ENCODE results near the gene CEACAM7. TPM values are rescaled to one million over a fixed set of nuclear protein-coding genes. Genes with fewer than 3 reads are reported as not detected.

Gene CEACAM7
- total RNA-seq, 2 donors from 2014 or later: not detected

- H3K9me3 Mint-ChIP-seq: peaks cover 81% of the 10 kb centered on the region
- H3K27ac Mint-ChIP-seq: no peak overlapping the region
Observed at GRCh38 chr19:41734156-41734555, 46.1 kb upstream of the CEACAM7 start.

DNA sequence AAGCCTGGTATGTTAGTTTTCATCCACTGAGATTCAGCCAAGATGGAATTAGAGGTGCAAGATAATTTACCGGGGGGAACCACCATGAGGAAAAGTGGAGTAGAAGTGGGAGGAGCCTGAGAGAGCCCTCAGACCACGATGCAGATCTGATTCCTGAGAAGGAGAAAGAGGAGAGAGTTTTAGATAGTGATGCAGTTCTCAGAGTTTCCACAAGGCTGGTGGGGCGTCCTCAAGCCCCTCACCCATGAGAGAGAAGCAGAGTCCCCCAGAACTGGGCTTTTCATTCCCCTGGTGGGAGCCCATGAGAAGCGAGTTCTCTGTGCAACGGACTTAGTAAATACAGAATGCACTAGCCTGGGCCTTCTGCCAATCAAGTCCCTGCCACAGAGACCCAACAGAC, 38.4 kb upstream of the CEACAM7 start:
- H3K4me1 Mint-ChIP-seq: no peaks in the 10 kb centered on the region
- peak; percentile 10 for TF ChIP-seq CTCF (conservative IDR thresholded peaks at IDR 0.05)
- Histone ChIP-seq H3K4me3 (ENCODE audit: low read length) (no peak overlapping the region), H3K27ac (ENCODE audit: low read depth, low read length) (no peak overlapping the region), H3K27me3 (ENCODE audit: control insufficient read depth, insufficient read depth, low read length, poor library complexity, severe bottlenecking) (peaks cover 7% of the 10 kb centered on the region), H3K36me3 (ENCODE audit: control insufficient read depth, insufficient read depth, low read length) (no peaks in the 10 kb centered on the region), H3K9ac (ENCODE audit: extremely low read depth, low read length, poor library complexity, severe bottlenecking) (no peak overlapping the region), H3K9me3 (ENCODE audit: control insufficient read depth, low read length) (no peaks in the 10 kb centered on the region), H3K4me1 (ENCODE audit: control insufficient read depth, insufficient read depth, low read length) (no peaks in the 10 kb centered on the region)
- DNase-seq: peak; percentile 50
- H3K4me3 Mint-ChIP-seq: no peak overlapping the region
- WGBS, 2 experiments (ENCODE audit: insufficient coverage in 1 of 2, insufficient read length in 1 of 2): 45 to 79% methylated on average over 3 to 5 of the region's 5 CpGs
- H3K27me3 Mint-ChIP-seq (ENCODE audit: insufficient read depth): no peaks in the 10 kb centered on the region
- H3K27ac Mint-ChIP-seq: no peak overlapping the region
- H3K9me3 Mint-ChIP-seq: peaks cover 77% of the 10 kb centered on the region
- H3K36me3 Mint-ChIP-seq (ENCODE audit: low read depth): no peaks in the 10 kb centered on the region

More at GRCh38 chr19:41734156-41734555, 46.1 kb upstream of the CEACAM7 start:
- no peak overlapping the region for H3K4me3 Mint-ChIP-seq
- H3K4me1 Mint-ChIP-seq: no peaks in the 10 kb centered on the region
- Histone ChIP-seq H3K4me3 (ENCODE audit: low read length) (no peak overlapping the region), H3K27me3 (ENCODE audit: control insufficient read depth, insufficient read depth, low read length, poor library complexity, severe bottlenecking) (peaks cover 7% of the 10 kb centered on the region), H3K27ac (ENCODE audit: low read depth, low read length) (no peak overlapping the region), H3K36me3 (ENCODE audit: control insufficient read depth, insufficient read depth, low read length) (no peaks in the 10 kb centered on the region), H3K4me1 (ENCODE audit: control insufficient read depth, insufficient read depth, low read length) (peaks cover 3% of the 10 kb centered on the region), H3K9me3 (ENCODE audit: control insufficient read depth, low read length) (no peaks in the 10 kb centered on the region), H3K9ac (ENCODE audit: extremely low read depth, low read length, poor library complexity, severe bottlenecking) (no peak overlapping the region)
- no peak for DNase-seq
- no peaks in the 10 kb centered on the region for H3K36me3 Mint-ChIP-seq (ENCODE audit: low read depth)
- no peak for TF ChIP-seq CTCF (conservative IDR thresholded peaks at IDR 0.05)
- H3K27me3 Mint-ChIP-seq (ENCODE audit: insufficient read depth): peaks cover 1% of the 10 kb centered on the region
- WGBS, 2 experiments (ENCODE audit: insufficient coverage in 1 of 2, insufficient read length in 1 of 2): 61 to 81% methylated on average over 2 to 4 of the region's 4 CpGs

GRCh38 chr19:41720103-41720502, 32.0 kb upstream of the CEACAM7 start:
- Mint-ChIP-seq H3K9me3 (peaks cover 85% of the 10 kb centered on the region), H3K27ac (no peak overlapping the region), H3K4me1 (no peaks in the 10 kb centered on the region), H3K4me3 (no peak overlapping the region), H3K36me3 (ENCODE audit: low read depth) (peaks cover 2% of the 10 kb centered on the region), H3K27me3 (ENCODE audit: insufficient read depth) (no peaks in the 10 kb centered on the region)
- no peaks in the 10 kb centered on the region for H3K36me3 ChIP-seq (ENCODE audit: control insufficient read depth, insufficient read depth, low read length)
- no peaks in the 10 kb centered on the region for H3K9me3 ChIP-seq (ENCODE audit: control insufficient read depth, low read length)
- WGBS, 2 experiments (ENCODE audit: insufficient coverage in 1 of 2, insufficient read length in 1 of 2): 81 to 87% methylated on average over 2 of the region's 3 CpGs
- no peak for DNase-seq
- no peak overlapping the region for H3K9ac ChIP-seq (ENCODE audit: extremely low read depth, low read length, poor library complexity, severe bottlenecking)
- TF ChIP-seq CTCF (conservative IDR thresholded peaks at IDR 0.05): no peak
- H3K4me1 ChIP-seq (ENCODE audit: control insufficient read depth, insufficient read depth, low read length): no peaks in the 10 kb centered on the region
- H3K27ac ChIP-seq (ENCODE audit: low read depth, low read length): no peak overlapping the region
- H3K27me3 ChIP-seq (ENCODE audit: control insufficient read depth, insufficient read depth, low read length, poor library complexity, severe bottlenecking): peaks cover 3% of the 10 kb centered on the region
- no peak overlapping the region for H3K4me3 ChIP-seq (ENCODE audit: low read length)
